Measurements from ENCODE around the gene TM9SF3. TPM values are rescaled to one million over a fixed set of nuclear protein-coding genes. Genes with fewer than 3 reads are reported as not detected.

TM9SF3 gene
- total and polyA plus RNA-seq, 2 experiments from 2014 or later, result 37.3 to 72.5 TPM

GRCh38 chr10:96596422-96597407 is 9.9 kb upstream of the TM9SF3 start:
- Histone ChIP-seq H3K4me3 (no peak overlapping the region), H3F3A (replicated peaks; ENCODE audit: low read depth) (no peaks in the 10 kb centered on the region), H3K4me1 (ENCODE audit: insufficient read depth) (no peaks in the 10 kb centered on the region), H3K4me2 (no peak overlapping the region), H4K20me1 (replicated peaks; ENCODE audit: insufficient read depth) (no peaks in the 10 kb centered on the region; the same call in 1 of the 2 replicates), H3K27ac (ENCODE audit: low read depth) (no peak overlapping the region), H3K9me2 (ENCODE audit: insufficient read depth) (no peaks in the 10 kb centered on the region), H3K79me2 (replicated peaks; ENCODE audit: insufficient read depth) (no peaks in the 10 kb centered on the region), H3K27me3 (ENCODE audit: insufficient read depth) (no peaks in the 10 kb centered on the region), H3K36me3 (ENCODE audit: insufficient read depth) (no peaks in the 10 kb centered on the region), H2AFZ (no peak overlapping the region)
- H3K4me3 Mint-ChIP-seq, result no peak overlapping the region
- H3K27ac Mint-ChIP-seq, result no peak overlapping the region
- H3K9me3 Mint-ChIP-seq, result no peaks in the 10 kb centered on the region
- no peaks in the 10 kb centered on the region; the same call in 1 of the 3 replicates for H3K4me1 Mint-ChIP-seq
- TF ChIP-seq ZNF462 (CRISPR knock-in tag; IDR thresholded peaks at IDR 0.05) (no peak), EZH2phosphoT487 (IDR thresholded peaks at IDR 0.05; ENCODE audit: unreplicated experiment) (no peak), ZNF331 (CRISPR knock-in tag; IDR thresholded peaks at IDR 0.05; ENCODE audit: low read depth) (no peak), POLR2AphosphoS5 (IDR thresholded peaks at IDR 0.05; ENCODE audit: low read depth) (no peak), ETS1 (IDR thresholded peaks at IDR 0.05) (no peak), CTCF (conservative IDR thresholded peaks at IDR 0.05; ENCODE audit: low read depth in 2 of 2) (no peak), JUNB (IDR thresholded peaks at IDR 0.05; ENCODE audit: unreplicated experiment) (no peak), NANOG (IDR thresholded peaks at IDR 0.05; ENCODE audit: borderline replicate concordance) (no peak), ZNF114 (CRISPR knock-in tag; IDR thresholded peaks at IDR 0.05) (no peak), CREB1 (CRISPR knock-in tag; IDR thresholded peaks at IDR 0.05; ENCODE audit: low read depth) (no peak), EZH2 (IDR thresholded peaks at IDR 0.05; ENCODE audit: low read depth, unreplicated experiment) (no peak)
- no peak for ATAC-seq
- H3K36me3 Mint-ChIP-seq (ENCODE audit: low read depth), result no peaks in the 10 kb centered on the region
- H3K27me3 Mint-ChIP-seq (ENCODE audit: insufficient read depth, low read depth, poor library complexity), result peaks cover 4% of the 10 kb centered on the region
- DNase-seq (ENCODE audit: low spot score), result no peak

Data from GM23338 (cell line).